SK-N-SH (cell line): ENCODE measurements around the gene NTRK3. TPM values are rescaled to one million over a fixed set of nuclear protein-coding genes. Genes with fewer than 3 reads are reported as not detected.

Experiments
- CTCF ChIA-PET: fragments of 300-600, 350-600 bp; formaldehyde crosslinking; extraction: SDS; loops from one replicate; lab custom pipeline; 2021; lab: Yijun Ruan, JAX
- POLR2A ChIA-PET: fragments of 350-600 bp; sonication (Branson Sonifier 250); formaldehyde crosslinking; extraction: SDS; loops from one replicate; lab custom pipeline; 2020; ENCODE audit warnings: antibody characterized with exemption, inconsistent platforms; lab: Yijun Ruan, JAX
- DNase-seq: peaks from one replicate; pipeline ENCODE4 v3.0.0; 2012
- H2AFZ ChIP-seq: fragments of 200-600 bp; sonication (generic); 2 replicates; pipeline ENCODE4 v1.8.1; 2016; ENCODE audit warnings: antibody characterized with exemption, mild to moderate bottlenecking, low read depth
- H3F3A ChIP-seq: fragments of 200-600 bp; sonication (generic); replicated peaks from 2 replicates; pipeline ENCODE3; 2016; ENCODE audit warnings: antibody characterized with exemption, mild to moderate bottlenecking; ENCODE audit not compliant: insufficient read depth
- H3K27ac ChIP-seq, 2 experiments: fragments of 200-500 bp in 1 of 2; fragments of 200-600 bp in 1 of 2; sonication (Bioruptor generic) in 1 of 2; sonication (generic), shearing (Covaris generic) in 1 of 2; 2 replicates each; pipeline versions ENCODE4 v1.5.1 to v1.6.1; 2014 to 2016; ENCODE audit warnings: low read depth in 2 of 2, inconsistent platforms in 1 of 2, low read length in 1 of 2, mild to moderate bottlenecking in 1 of 2, mixed read lengths in 1 of 2
- H3K27me3 ChIP-seq: fragments of 200-600 bp; sonication (generic), shearing (Covaris generic); 2 replicates; pipeline ENCODE4 v1.6.1; 2016; ENCODE audit warnings: mixed run types; ENCODE audit not compliant: insufficient read depth
- H3K36me3 ChIP-seq, 2 experiments: fragments of 200-500 bp in 1 of 2; fragments of 200-600 bp in 1 of 2; sonication (Bioruptor generic) in 1 of 2; sonication (generic) in 1 of 2; replicated peaks in 1 of 2; 2 replicates each; pipeline versions ENCODE3 to v1.5.1; 2014 to 2016; ENCODE audit warnings: low read length in 1 of 2, mild to moderate bottlenecking in 1 of 2; ENCODE audit not compliant: insufficient read depth in 2 of 2, control insufficient read depth in 1 of 2
- H3K4me1 ChIP-seq, 2 experiments: fragments of 200-500 bp in 1 of 2; fragments of 200-600 bp in 1 of 2; sonication (Bioruptor generic) in 1 of 2; sonication (generic), shearing (Covaris generic) in 1 of 2; 2 replicates each; pipeline versions ENCODE4 v1.5.1 to v1.6.1; 2014 to 2016; ENCODE audit warnings: low read depth in 1 of 2, low read length in 1 of 2, mixed run types in 1 of 2; ENCODE audit not compliant: insufficient read depth in 2 of 2, control insufficient read depth in 1 of 2
- H3K4me2 ChIP-seq: fragments of 200-600 bp; sonication (generic), shearing (Covaris generic); 2 replicates; pipeline ENCODE4 v1.6.1; 2017; ENCODE audit warnings: mixed run types
- H3K4me3 ChIP-seq, 2 experiments: fragments of 200-500 bp in 1 of 2; fragments of 200-600 bp in 1 of 2; sonication (Bioruptor generic) in 1 of 2; sonication (generic), shearing (Covaris generic) in 1 of 2; 2 replicates each; pipeline versions ENCODE4 v1.5.1 to v1.8.1; 2014 to 2016; ENCODE audit warnings: low read depth in 2 of 2, inconsistent platforms in 1 of 2, low read length in 1 of 2, mild to moderate bottlenecking in 1 of 2, mixed read lengths in 1 of 2, moderate library complexity in 1 of 2
- H3K79me2 ChIP-seq: fragments of 200-600 bp; sonication (generic); 2 replicates; pipeline ENCODE4 v1.8.1; 2017; ENCODE audit warnings: mild to moderate bottlenecking; ENCODE audit not compliant: insufficient read depth
- H3K9ac ChIP-seq: fragments of 200-600 bp; sonication (generic); 2 replicates; pipeline ENCODE4 v1.6.1; 2017; ENCODE audit warnings: mixed run types
- H3K9me2 ChIP-seq: fragments of 200-600 bp; sonication (generic); 2 replicates; pipeline ENCODE4 v1.6.1; 2017; ENCODE audit warnings: mixed run types
- H3K9me3 ChIP-seq: fragments of 200-600 bp; sonication (generic); 2 replicates; pipeline ENCODE4 v1.6.1; 2017; ENCODE audit warnings: mixed run types, mild to moderate bottlenecking, moderate library complexity
- H4K20me1 ChIP-seq: fragments of 200-600 bp; sonication (generic); 2 replicates; pipeline ENCODE4 v1.6.1; 2017; ENCODE audit warnings: mild to moderate bottlenecking, mixed run types; ENCODE audit not compliant: insufficient read depth
- ELF1 ChIP-seq: IDR thresholded peaks from 2 replicates; pipeline ENCODE4 v1.4.0; 2012
- EZH2phosphoT487 ChIP-seq: fragments of 200-600 bp; sonication (generic); IDR thresholded peaks from 2 replicates; pipeline ENCODE4 v1.6.1; 2017; ENCODE audit warnings: low read depth, mixed run types, mild to moderate bottlenecking, antibody characterized with exemption, moderate library complexity, borderline replicate concordance
- FOXM1 ChIP-seq: IDR thresholded peaks from 2 replicates; pipeline ENCODE4 v1.4.0; 2012; ENCODE audit warnings: low read depth, mild to moderate bottlenecking
- JUND ChIP-seq: IDR thresholded peaks from 2 replicates; pipeline ENCODE4 v1.4.0; 2012
- MAX ChIP-seq: IDR thresholded peaks from 2 replicates; pipeline ENCODE4 v1.4.0; 2012; ENCODE audit warnings: low read depth
- NFIC ChIP-seq: IDR thresholded peaks from 2 replicates; pipeline ENCODE4 v1.4.0; 2012; ENCODE audit warnings: borderline replicate concordance
- POLR2AphosphoS5 ChIP-seq: IDR thresholded peaks from 2 replicates; pipeline ENCODE4 v1.6.1; 2012; ENCODE audit warnings: low read depth, low read length
- RAD21 ChIP-seq: IDR thresholded peaks from 2 replicates; pipeline ENCODE4 v1.6.1; 2012; ENCODE audit warnings: mild to moderate bottlenecking, low read length
- RCOR1 ChIP-seq: fragments of 150-350 bp; IDR thresholded peaks from 2 replicates; pipeline ENCODE4 v1.6.1; 2017; ENCODE audit warnings: antibody characterized with exemption, low read length
- REST ChIP-seq: IDR thresholded peaks from 2 replicates; pipeline ENCODE4 v1.6.1; 2012; ENCODE audit warnings: mild to moderate bottlenecking, low read depth, low read length, moderate library complexity
- RFX5 ChIP-seq: IDR thresholded peaks from 2 replicates; pipeline ENCODE4 v1.6.1; 2012; ENCODE audit warnings: mild to moderate bottlenecking, improper control_type of control experiment, low read length
- RXRA ChIP-seq: IDR thresholded peaks from 2 replicates; pipeline ENCODE4 v1.4.0; 2012; ENCODE audit warnings: low read depth, mild to moderate bottlenecking, borderline replicate concordance
- TAF1 ChIP-seq: IDR thresholded peaks from 2 replicates; pipeline ENCODE4 v1.6.1; 2012; ENCODE audit warnings: low read depth, mild to moderate bottlenecking, low read length, moderate library complexity, borderline replicate concordance
- TEAD4 ChIP-seq: IDR thresholded peaks from 2 replicates; pipeline ENCODE4 v1.4.0; 2012; ENCODE audit warnings: mild to moderate bottlenecking, borderline replicate concordance; ENCODE audit not compliant: insufficient read depth
- USF2 ChIP-seq: fragments of 150-350 bp; IDR thresholded peaks from 2 replicates; pipeline ENCODE4 v1.6.1; 2017; ENCODE audit warnings: antibody characterized with exemption, low read length, low read depth, borderline replicate concordance
- WGBS: methylation state at CpG from one replicate; pipeline ENCODE4 v1.1.6; 2017; ENCODE audit warnings: low lambda C conversion rate; 5-methylcytosine and 5-hydroxymethylcytosine counted together
- polyA plus RNA-seq, 3 experiments: library from polyadenylated mRNA; depleted of rRNA; stranded (reverse); fragments of >200 nt; gene quantifications; 2 replicates each; pipeline ENCODE4 v1.2.3, GENCODE V29; 2012

Gene NTRK3
- polyA plus RNA-seq, 1 of the 3 experiments (the other 2 are of a cell fraction) = 2.6 TPM

GRCh38 chr15:87843312-87843711, 413.2 kb downstream of the NTRK3 start:
- no peaks in the 10 kb centered on the region for H3K4me1 ChIP-seq
- CTCF ChIA-PET = interaction anchor here (0.9 kb wide), 1 partner anchor 13 kb away, joined by 3 read pairs; no protein-coding TSS in a partner anchor
- H3K9ac ChIP-seq = no peak overlapping the region
- no peak overlapping the region for H3K27ac ChIP-seq
- no peaks in the 10 kb centered on the region for H3K9me3 ChIP-seq
- H3K79me2 ChIP-seq = no peaks in the 10 kb centered on the region
- H3K4me2 ChIP-seq = no peak overlapping the region
- no peaks in the 10 kb centered on the region for H3F3A ChIP-seq
- no peaks in the 10 kb centered on the region for H3K27me3 ChIP-seq
- no peak overlapping the region for H2AFZ ChIP-seq
- H3K4me3 ChIP-seq = no peak overlapping the region
- POLR2A ChIA-PET = no interaction called here
- TF ChIP-seq RAD21 (no peak), FOXM1 (no peak), RCOR1 (no peak), USF2 (no peak), TEAD4 (no peak), REST (no peak), EZH2phosphoT487 (no peak), RFX5 (no peak), POLR2AphosphoS5 (no peak), JUND (no peak), NFIC (no peak), MAX (no peak), RXRA (no peak), ELF1 (no peak), TAF1 (no peak)
- 70% methylated on average over 3 of the region's 3 CpGs for WGBS
- no peaks in the 10 kb centered on the region for H3K36me3 ChIP-seq
- DNase-seq = no peak
- H4K20me1 ChIP-seq = no peaks in the 10 kb centered on the region
- H3K9me2 ChIP-seq = no peaks in the 10 kb centered on the region
